ENCODE measurements around the gene PTPN11. TPM values are rescaled to one million over a fixed set of nuclear protein-coding genes. Genes with fewer than 3 reads are reported as not detected.

PTPN11 gene
- total and polyA plus RNA-seq, 2 donors (not counting 3 experiments of a cell fraction or from before 2014, with no cell fraction given): 36.5 to 107 TPM

- Histone ChIP-seq H3K9me3 (replicated peaks; ENCODE audit: control insufficient read depth, insufficient read depth, low read length) (no peaks in the 10 kb centered on the region), H3K4me2 (ENCODE audit: insufficient read depth, low read length) (no peak overlapping the region), H3K4me3 (replicated peaks in 1 of 3; ENCODE audit: insufficient read depth in 1 of 3, low read depth in 1 of 3, low read length in 3 of 3) (no peak overlapping the region), H4K20me1 (replicated peaks; ENCODE audit: control insufficient read depth, extremely low read depth, insufficient read depth, low read length) (no peaks in the 10 kb centered on the region), H3K27ac (ENCODE audit: insufficient read depth, low read depth, low read length) (no peak overlapping the region), H3K27me3 (ENCODE audit: control insufficient read depth in 2 of 2, insufficient read depth in 2 of 2, low read length in 2 of 2) (no peaks in the 10 kb centered on the region), H3K79me2 (ENCODE audit: control insufficient read depth, insufficient read depth, low read length) (no peaks in the 10 kb centered on the region), H2AFZ (ENCODE audit: low read depth, low read length) (no peak overlapping the region), H3K9ac (replicated peaks; ENCODE audit: extremely low read depth, insufficient read depth, low read length) (no peak overlapping the region), H3K36me3 (ENCODE audit: control insufficient read depth in 2 of 2, extremely low read depth in 1 of 2, insufficient read depth in 2 of 2, low read length in 2 of 2) (no peaks in the 10 kb centered on the region), H3K4me1 (ENCODE audit: control insufficient read depth, extremely low read depth, insufficient read depth, low read length) (no peaks in the 10 kb centered on the region), H3K9me1 (replicated peaks; ENCODE audit: control insufficient read depth, extremely low read depth, insufficient read depth, low read length) (no peaks in the 10 kb centered on the region)
- no peak for DNase-seq (ENCODE audit: low read depth, low spot score)
- ChIA-PET POLR2A (no interaction called here), CTCF (no interaction called here)
- dilution Hi-C loops (cut with MboI; ENCODE audit: extremely low pct_ligation_motif_present, low sequenced_read_pairs): no loop called here
- BruUV-seq (replicated peaks): no TSS peak
- intact Hi-C loops (cut with micrococcal nuclease): no loop called here
- TF ChIP-seq MAX (IDR thresholded peaks at IDR 0.05; ENCODE audit: insufficient read depth, insufficient read length) (no peak), JUN (IDR thresholded peaks at IDR 0.05; ENCODE audit: borderline replicate concordance, insufficient read depth, insufficient read length, low read depth) (no peak), EZH2 (IDR thresholded peaks at IDR 0.05; ENCODE audit: borderline replicate concordance, low read depth, low read length, severe bottlenecking) (no peak), POLR2AphosphoS5 (IDR thresholded peaks at IDR 0.05; ENCODE audit: insufficient read depth, low read depth, low read length) (no peak), GATA2 (IDR thresholded peaks at IDR 0.05; ENCODE audit: insufficient read depth, insufficient read length, low read depth, low read length) (no peak), CTCF (IDR thresholded peaks at IDR 0.05; ENCODE audit: extremely low read depth in 1 of 2, insufficient read depth in 1 of 2, low read depth in 1 of 2, low read length in 2 of 2) (no peak), FOS (IDR thresholded peaks at IDR 0.05; ENCODE audit: borderline replicate concordance, insufficient read depth, low read length) (no peak), POLR2A (IDR thresholded peaks at IDR 0.05; ENCODE audit: low read depth, low read length) (no peak), MYC (IDR thresholded peaks at IDR 0.05; ENCODE audit: low read depth, low read length) (no peak)
- no peak for FAIRE-seq
These were observed 108.3 kb downstream of the PTPN11 start for GRCh38 chr12:112527082-112527481.
